IMR-90 (cell line): ENCODE data around the gene KAZN. TPM values are rescaled to one million over a fixed set of nuclear protein-coding genes. Genes with fewer than 3 reads are reported as not detected.

Experiments
- ATAC-seq: fragments of 200-7000 bp; cut with Tn5 transposase; 2 replicates; pipeline ENCODE4 v1.9.1; 2020; ENCODE audit warnings: low read depth, mild to moderate bottlenecking, moderate library complexity
- BruUV-seq: library from RNA; stranded (reverse); fragments of 400-500 nt; replicated peaks from 2 replicates; lab custom pipeline; 2021; lab: Mats Ljungman, UMichigan
- CTCF ChIA-PET: fragments of 300-600 bp; formaldehyde crosslinking; extraction: SDS; loops from one replicate; lab custom pipeline; 2021; ENCODE audit warnings: antibody characterized with exemption; lab: Yijun Ruan, JAX
- POLR2A ChIA-PET: fragments of 300-600 bp; sonication (Branson Sonifier 250); formaldehyde crosslinking; loops from one replicate; lab custom pipeline; 2022; ENCODE audit warnings: antibody characterized with exemption; ENCODE audit not compliant: unreplicated experiment; lab: Charles Lee
- DNase-seq: peaks from one replicate; pipeline ENCODE4 v3.0.0; 2013
- H2AFZ ChIP-seq: replicated peaks from 2 replicates; pipeline ENCODE3; 2013; ENCODE audit warnings: low read length, mild to moderate bottlenecking; ENCODE audit not compliant: poor library complexity
- H2AK5ac ChIP-seq: 2 replicates; pipeline ENCODE4 v1.6.1; 2013; ENCODE audit warnings: low read depth, low read length, inconsistent platforms
- H2AK9ac ChIP-seq: replicated peaks from 2 replicates; pipeline ENCODE3; 2013; ENCODE audit warnings: mild to moderate bottlenecking, low read depth, low read length, moderate library complexity; ENCODE audit not compliant: poor library complexity
- H2BK120ac ChIP-seq: 2 replicates; pipeline ENCODE4 v1.6.1; 2013; ENCODE audit warnings: low read depth, low read length, inconsistent platforms
- H2BK15ac ChIP-seq: 3 replicates; pipeline ENCODE4 v1.6.1; 2013; ENCODE audit warnings: low read depth, low read length, inconsistent platforms
- H2BK20ac ChIP-seq: 2 replicates; pipeline ENCODE4 v1.6.1; 2013; ENCODE audit warnings: low read depth, mild to moderate bottlenecking, inconsistent platforms, low read length, moderate library complexity
- H2BK5ac ChIP-seq: 2 replicates; pipeline ENCODE4 v1.6.1; 2013; ENCODE audit warnings: mild to moderate bottlenecking, low read depth, low read length, inconsistent platforms; ENCODE audit not compliant: poor library complexity, severe bottlenecking
- H3K14ac ChIP-seq: replicated peaks from 2 replicates; pipeline ENCODE4 v1.6.1; 2013; ENCODE audit warnings: low read depth, low read length, inconsistent platforms
- H3K18ac ChIP-seq: 2 replicates; pipeline ENCODE4 v1.6.1; 2013; ENCODE audit warnings: low read depth, low read length, control low read depth
- H3K23ac ChIP-seq: 2 replicates; pipeline ENCODE4 v1.6.1; 2013; ENCODE audit warnings: low read depth, low read length, inconsistent platforms
- H3K27ac ChIP-seq: 2 replicates; pipeline ENCODE4 v1.5.1; 2013; ENCODE audit warnings: mild to moderate bottlenecking, control low read depth, low read length; ENCODE audit not compliant: insufficient read depth
- H3K27me3 ChIP-seq: 2 replicates; pipeline ENCODE4 v1.6.1; 2013; ENCODE audit warnings: low read length; ENCODE audit not compliant: control insufficient read depth, insufficient read depth
- H3K36me3 ChIP-seq: 2 replicates; pipeline ENCODE4 v1.6.1; 2013; ENCODE audit warnings: low read length, mixed read lengths; ENCODE audit not compliant: control insufficient read depth, insufficient read depth
- H3K4ac ChIP-seq: 2 replicates; pipeline ENCODE4 v1.6.1; 2013; ENCODE audit warnings: low read depth, low read length, inconsistent platforms
- H3K4me1 ChIP-seq: 2 replicates; pipeline ENCODE4 v1.6.1; 2013; ENCODE audit warnings: low read length, mixed read lengths; ENCODE audit not compliant: control insufficient read depth, insufficient read depth
- H3K4me2 ChIP-seq: 2 replicates; pipeline ENCODE4 v1.6.1; 2013; ENCODE audit warnings: low read depth, mild to moderate bottlenecking, control low read depth, low read length, moderate library complexity
- H3K4me3 ChIP-seq: 2 replicates; pipeline ENCODE4 v1.5.1; 2013; ENCODE audit warnings: low read depth, mild to moderate bottlenecking, control low read depth, low read length, moderate library complexity; ENCODE audit not compliant: insufficient read depth
- H3K56ac ChIP-seq: 2 replicates; pipeline ENCODE4 v1.6.1; 2013; ENCODE audit warnings: low read length, inconsistent platforms; ENCODE audit not compliant: insufficient read depth; ENCODE audit errors: extremely low read depth
- H3K79me1 ChIP-seq, 2 experiments: 2 replicates each; pipeline ENCODE4 v1.6.1; 2013; ENCODE audit warnings: low read length in 2 of 2, inconsistent platforms in 1 of 2, low read depth in 1 of 2
- H3K9ac ChIP-seq: 2 replicates; pipeline ENCODE4 v1.6.1; 2013; ENCODE audit warnings: low read depth, low read length, control low read depth
- H3K9me1 ChIP-seq: 2 replicates; pipeline ENCODE4 v1.6.1; 2013; ENCODE audit warnings: low read length, inconsistent platforms; ENCODE audit not compliant: insufficient read depth
- H3K9me3 ChIP-seq: 2 replicates; pipeline ENCODE4 v1.6.1; 2013; ENCODE audit warnings: low read length; ENCODE audit not compliant: control insufficient read depth, insufficient read depth
- H4K20me1 ChIP-seq: 2 replicates; pipeline ENCODE4 v1.6.1; 2013; ENCODE audit warnings: low read length, inconsistent platforms; ENCODE audit not compliant: insufficient read depth
- H4K5ac ChIP-seq: 2 replicates; pipeline ENCODE4 v1.6.1; 2013; ENCODE audit warnings: mild to moderate bottlenecking, low read depth, low read length, control low read depth
- H4K8ac ChIP-seq, 2 experiments: 2 replicates each; pipeline ENCODE4 v1.6.1; 2013; ENCODE audit warnings: low read depth in 2 of 2, low read length in 2 of 2, control low read depth in 1 of 2, inconsistent platforms in 1 of 2
- H4K91ac ChIP-seq: 2 replicates; pipeline ENCODE4 v1.6.1; 2013; ENCODE audit warnings: low read depth, low read length, inconsistent platforms; ENCODE audit not compliant: insufficient read depth
- BHLHE40 ChIP-seq: fragments of 150-350 bp; IDR thresholded peaks from 2 replicates; pipeline ENCODE4 v1.6.1; 2016; ENCODE audit warnings: mild to moderate bottlenecking, low read depth, low read length
- CEBPB ChIP-seq: IDR thresholded peaks from 2 replicates; pipeline ENCODE4 v1.6.1; 2012; ENCODE audit warnings: low read depth, low read length, improper control_type of control experiment
- CHD1 ChIP-seq: IDR thresholded peaks from 2 replicates; pipeline ENCODE4 v1.6.1; 2012; ENCODE audit warnings: low read depth, low read length, improper control_type of control experiment
- FOS ChIP-seq: fragments of 150-350 bp; IDR thresholded peaks from 2 replicates; pipeline ENCODE4 v1.6.1; 2016; ENCODE audit warnings: low read depth, low read length
- MAFK ChIP-seq: IDR thresholded peaks from 2 replicates; pipeline ENCODE4 v1.6.1; 2012; ENCODE audit warnings: low read depth, low read length, improper control_type of control experiment
- MXI1 ChIP-seq: IDR thresholded peaks from 2 replicates; pipeline ENCODE4 v1.6.1; 2012; ENCODE audit warnings: low read depth, mild to moderate bottlenecking, low read length, moderate library complexity, borderline replicate concordance
- NFE2L2 ChIP-seq: fragments of 150-350 bp; IDR thresholded peaks from 2 replicates; pipeline ENCODE4 v1.6.1; 2016; ENCODE audit warnings: low read depth, mild to moderate bottlenecking, low read length
- RCOR1 ChIP-seq: IDR thresholded peaks from 2 replicates; pipeline ENCODE4 v1.6.1; 2012; ENCODE audit warnings: mild to moderate bottlenecking, low read length, improper control_type of control experiment; ENCODE audit not compliant: insufficient replicate concordance
- RFX5 ChIP-seq: IDR thresholded peaks from 2 replicates; pipeline ENCODE4 v1.8.0; 2012; ENCODE audit warnings: low read depth, mild to moderate bottlenecking, low read length, moderate library complexity
- SMC3 ChIP-seq: fragments of 150-350 bp; IDR thresholded peaks from 2 replicates; pipeline ENCODE4 v1.6.1; 2016; ENCODE audit warnings: low read depth, mild to moderate bottlenecking, antibody characterized with exemption, low read length, moderate library complexity
- WGBS, 2 experiments: methylation state at CpG; one replicate each; pipeline versions ENCODE4 v1.1.5 to v1.1.7; 2013; ENCODE audit warnings: missing lambda C conversion rate in 2 of 2; ENCODE audit not compliant: insufficient read length in 1 of 2; ENCODE audit errors: extremely low coverage in 2 of 2; 5-methylcytosine and 5-hydroxymethylcytosine counted together
- dilution Hi-C: fragments of 300-500 bp; cut with HindIII; formaldehyde crosslinking; loops from one replicate; pipeline ENCODE4 v1.14.3; 2018; ENCODE audit warnings: low sequenced_read_pairs; ENCODE audit not compliant: unreplicated experiment
- in situ Hi-C: fragments of 300-500 bp; cut with MboI; formaldehyde crosslinking; loops from 3 replicates; pipeline ENCODE4 v1.14.3; 2019; ENCODE audit warnings: low sequenced_read_pairs, inconsistent platforms, mixed read lengths
- intact Hi-C: fragments of 100-400 bp; cut with micrococcal nuclease; formaldehyde crosslinking; loops from 2 replicates; pipeline ENCODE4 v1.10.0; 2022
- polyA plus RNA-seq, 3 experiments: library from polyadenylated mRNA; depleted of rRNA; stranded (reverse); fragments of >200 nt; gene quantifications; 2 replicates each; pipeline ENCODE4 v1.2.3, GENCODE V29; 2012; ENCODE audit warnings: low replicate concordance in 1 of 3
- total RNA-seq: library from RNA; depleted of rRNA; stranded (reverse); fragments of >200 nt; gene quantifications from 2 replicates; pipeline ENCODE4 v1.2.3, GENCODE V29; 2012
- TF ChIP-seq, protein P1 (sequence below): fragments of 150-350 bp; IDR thresholded peaks from 2 replicates; pipeline ENCODE4 v1.6.1; 2017; ENCODE audit warnings: mild to moderate bottlenecking, antibody characterized with exemption, low read length, low read depth
- TF ChIP-seq, protein P2 (sequence below): fragments of 150-350 bp; IDR thresholded peaks from 2 replicates; pipeline ENCODE4 v1.6.1; 2016; ENCODE audit warnings: low read depth, mild to moderate bottlenecking, low read length, moderate library complexity, borderline replicate concordance

Gene KAZN
- total and polyA plus RNA-seq, 2 of the 4 experiments (the other 2 are of a cell fraction) = 5.2 to 10.5 TPM

DNA sequence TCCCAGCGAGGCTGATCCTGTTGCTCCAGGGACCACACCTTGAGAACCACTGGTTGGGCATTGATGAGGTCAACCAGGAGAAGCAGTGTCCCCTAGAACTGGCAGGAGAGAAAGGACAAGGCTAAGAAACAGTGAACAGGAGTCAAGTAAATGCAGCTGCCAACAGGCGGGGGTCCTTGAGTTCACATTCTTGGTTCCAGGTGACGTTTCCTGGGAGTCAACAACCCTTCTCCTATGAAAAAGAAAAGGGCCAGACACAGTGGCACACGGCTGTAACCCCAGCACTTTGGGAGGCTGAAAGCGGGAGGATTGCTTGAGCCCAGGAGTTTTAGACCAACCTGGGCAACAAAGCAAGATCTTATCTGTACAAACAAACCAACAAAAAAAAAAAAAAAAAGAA lies 98.3 kb downstream of the KAZN start:
- no peaks in the 10 kb centered on the region for H3K4me1 ChIP-seq
- POLR2A ChIA-PET = no interaction called here
- H3K14ac ChIP-seq = no peak overlapping the region

More for the DNA sequence above, 98.3 kb downstream of the KAZN start:
- Histone ChIP-seq H3K23ac (no peak overlapping the region), H3K4ac (no peak overlapping the region), H4K20me1 (no peaks in the 10 kb centered on the region), H2BK20ac (no peak overlapping the region), H3K36me3 (no peaks in the 10 kb centered on the region), H2AK5ac (no peak overlapping the region), H4K8ac (no peak overlapping the region), H4K5ac (no peak overlapping the region), H3K27ac (no peak overlapping the region), H2AFZ (peak overlapping the region; percentile 10), H3K9ac (no peak overlapping the region), H3K4me3 (no peak overlapping the region), H3K27me3 (no peaks in the 10 kb centered on the region; the same call in 1 of the 2 replicates), H2BK5ac (no peak overlapping the region), H3K9me1 (no peaks in the 10 kb centered on the region), H2AK9ac (no peak overlapping the region), H3K79me1 (no peaks in the 10 kb centered on the region), H3K56ac (no peak overlapping the region), H3K18ac (no peak overlapping the region), H4K91ac (no peak overlapping the region), H2BK15ac (no peak overlapping the region), H3K4me2 (no peak overlapping the region), H2BK120ac (no peak overlapping the region), H3K9me3 (no peaks in the 10 kb centered on the region)
- dilution Hi-C loops (no loop called here), in situ Hi-C loops (no loop called here), intact Hi-C loops (no loop called here)
- TF ChIP-seq RFX5 (no peak), NFE2L2 (no peak), SMC3 (no peak), MAFK (no peak), CEBPB (no peak), RCOR1 (no peak), CHD1 (no peak), FOS (no peak), MXI1 (no peak), BHLHE40 (no peak)
- TF ChIP-seq, protein P1, sequence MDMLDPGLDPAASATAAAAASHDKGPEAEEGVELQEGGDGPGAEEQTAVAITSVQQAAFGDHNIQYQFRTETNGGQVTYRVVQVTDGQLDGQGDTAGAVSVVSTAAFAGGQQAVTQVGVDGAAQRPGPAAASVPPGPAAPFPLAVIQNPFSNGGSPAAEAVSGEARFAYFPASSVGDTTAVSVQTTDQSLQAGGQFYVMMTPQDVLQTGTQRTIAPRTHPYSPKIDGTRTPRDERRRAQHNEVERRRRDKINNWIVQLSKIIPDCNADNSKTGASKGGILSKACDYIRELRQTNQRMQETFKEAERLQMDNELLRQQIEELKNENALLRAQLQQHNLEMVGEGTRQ = no peak
- TF ChIP-seq, protein P2, sequence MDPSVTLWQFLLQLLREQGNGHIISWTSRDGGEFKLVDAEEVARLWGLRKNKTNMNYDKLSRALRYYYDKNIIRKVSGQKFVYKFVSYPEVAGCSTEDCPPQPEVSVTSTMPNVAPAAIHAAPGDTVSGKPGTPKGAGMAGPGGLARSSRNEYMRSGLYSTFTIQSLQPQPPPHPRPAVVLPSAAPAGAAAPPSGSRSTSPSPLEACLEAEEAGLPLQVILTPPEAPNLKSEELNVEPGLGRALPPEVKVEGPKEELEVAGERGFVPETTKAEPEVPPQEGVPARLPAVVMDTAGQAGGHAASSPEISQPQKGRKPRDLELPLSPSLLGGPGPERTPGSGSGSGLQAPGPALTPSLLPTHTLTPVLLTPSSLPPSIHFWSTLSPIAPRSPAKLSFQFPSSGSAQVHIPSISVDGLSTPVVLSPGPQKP = no peak
- no peak for ATAC-seq
- WGBS, 2 experiments = 33% methylated on average over 2 of the region's 5 CpGs; no CpG with 5 or more reads in 1 of the 2 experiments
- CTCF ChIA-PET = interaction anchor here (0.7 kb wide), 1 partner anchor 20 kb away, joined by 4 read pairs; no protein-coding TSS in a partner anchor
- DNase-seq = no peak
- no TSS peak for BruUV-seq
